GM06990 (cell line): ENCODE measurements around the gene CAMTA1.
"Not testable (repeated sequence)": the region's sequence is repeated elsewhere in the genome, so short reads cannot be mapped to it uniquely, and the experiment has no call there.

ENCODE experiments used
- DNase-seq: peaks from one replicate; pipeline ENCODE4 v3.0.0-alpha.2; 2011; ENCODE audit not compliant: insufficient read length; ENCODE audit errors: extremely low read depth
- H3K27me3 ChIP-seq: replicated peaks from 2 replicates; pipeline ENCODE4 v1.6.0; 2011; ENCODE audit warnings: low read length; ENCODE audit not compliant: control insufficient read depth, insufficient read depth
- H3K36me3 ChIP-seq: 2 replicates; pipeline ENCODE4 v1.5.1; 2011; ENCODE audit warnings: low read length; ENCODE audit not compliant: control insufficient read depth, insufficient read depth
- H3K4me3 ChIP-seq: replicated peaks from 2 replicates; pipeline ENCODE4 v1.5.1; 2011; ENCODE audit warnings: low read depth, mild to moderate bottlenecking, control low read depth, low read length
- TF ChIP-seq, protein P1 (sequence below): IDR thresholded peaks from 2 replicates; pipeline ENCODE4 v1.5.1; 2011; ENCODE audit warnings: low read length, control low read depth, mild to moderate bottlenecking, inconsistent platforms; ENCODE audit not compliant: insufficient read depth, poor library complexity, severe bottlenecking

CAMTA1 gene

DNA sequence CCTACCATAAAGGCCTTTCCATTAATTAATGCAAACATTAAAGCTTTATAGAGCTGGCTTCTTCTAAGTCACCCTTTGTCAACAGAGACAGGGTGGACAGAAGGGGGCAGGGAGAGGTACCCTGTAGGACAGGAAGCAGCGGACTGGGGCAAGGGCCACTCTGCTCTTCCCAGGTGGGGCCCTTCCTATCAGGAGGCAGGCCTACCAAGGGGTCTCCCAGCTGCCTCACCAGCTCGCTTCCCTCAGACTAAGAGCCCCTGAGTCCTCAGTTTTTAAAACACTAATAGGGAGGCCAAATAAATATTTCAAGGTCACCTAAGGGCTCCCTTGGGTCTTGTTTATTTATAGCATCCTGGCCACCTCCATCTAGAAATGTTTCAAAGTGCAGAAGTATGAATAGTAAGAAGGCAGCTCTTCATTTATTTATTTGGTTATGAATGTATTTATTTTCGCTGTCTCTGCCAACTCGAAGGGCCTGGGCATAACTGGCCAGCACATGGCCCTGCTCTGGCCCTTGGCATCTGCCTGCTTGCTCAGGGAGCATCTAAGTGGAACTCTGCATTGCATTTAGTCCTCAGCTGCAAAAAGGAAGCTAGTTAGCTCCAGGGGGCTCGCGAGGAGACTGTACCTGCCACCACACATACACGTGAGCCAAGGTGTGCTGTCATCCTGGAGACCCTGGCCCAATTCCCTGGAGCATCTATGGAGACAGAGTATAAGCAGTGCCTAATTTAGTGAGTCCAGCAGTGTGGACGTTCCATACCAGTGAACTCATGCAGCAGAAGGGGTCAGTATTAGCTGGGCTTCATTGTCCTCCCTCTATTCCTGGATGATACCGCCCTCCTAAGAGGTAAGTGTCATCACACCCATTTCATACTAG, 590.8 kb downstream of the CAMTA1 start:
- Histone ChIP-seq H3K27me3 (no peaks in the 10 kb centered on the region; the same call in 1 of the 2 replicates), H3K4me3 (no peak overlapping the region), H3K36me3 (no peaks in the 10 kb centered on the region)
- no peak for DNase-seq
- TF ChIP-seq, protein P1, sequence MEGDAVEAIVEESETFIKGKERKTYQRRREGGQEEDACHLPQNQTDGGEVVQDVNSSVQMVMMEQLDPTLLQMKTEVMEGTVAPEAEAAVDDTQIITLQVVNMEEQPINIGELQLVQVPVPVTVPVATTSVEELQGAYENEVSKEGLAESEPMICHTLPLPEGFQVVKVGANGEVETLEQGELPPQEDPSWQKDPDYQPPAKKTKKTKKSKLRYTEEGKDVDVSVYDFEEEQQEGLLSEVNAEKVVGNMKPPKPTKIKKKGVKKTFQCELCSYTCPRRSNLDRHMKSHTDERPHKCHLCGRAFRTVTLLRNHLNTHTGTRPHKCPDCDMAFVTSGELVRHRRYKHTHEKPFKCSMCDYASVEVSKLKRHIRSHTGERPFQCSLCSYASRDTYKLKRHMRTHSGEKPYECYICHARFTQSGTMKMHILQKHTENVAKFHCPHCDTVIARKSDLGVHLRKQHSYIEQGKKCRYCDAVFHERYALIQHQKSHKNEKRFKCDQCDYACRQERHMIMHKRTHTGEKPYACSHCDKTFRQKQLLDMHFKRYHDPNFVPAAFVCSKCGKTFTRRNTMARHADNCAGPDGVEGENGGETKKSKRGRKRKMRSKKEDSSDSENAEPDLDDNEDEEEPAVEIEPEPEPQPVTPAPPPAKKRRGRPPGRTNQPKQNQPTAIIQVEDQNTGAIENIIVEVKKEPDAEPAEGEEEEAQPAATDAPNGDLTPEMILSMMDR = no peak

- Histone ChIP-seq H3K36me3 (no peaks in the 10 kb centered on the region), H3K27me3 (no peaks in the 10 kb centered on the region; the same call in 1 of the 2 replicates), H3K4me3 (no peak overlapping the region)
- DNase-seq = no peak
- TF ChIP-seq, protein P1 = no peak
Observed at GRCh38 chr1:7376676-7377075, 591.4 kb downstream of the CAMTA1 start.

- TF ChIP-seq, protein P1 = no peak
- Histone ChIP-seq H3K36me3 (no peaks in the 10 kb centered on the region), H3K4me3 (no peak overlapping the region), H3K27me3 (no peaks in the 10 kb centered on the region; the same call in 1 of the 2 replicates)
- DNase-seq = no peak
Observed at GRCh38 chr1:7378346-7379130, 593.3 kb downstream of the CAMTA1 start.

DNA sequence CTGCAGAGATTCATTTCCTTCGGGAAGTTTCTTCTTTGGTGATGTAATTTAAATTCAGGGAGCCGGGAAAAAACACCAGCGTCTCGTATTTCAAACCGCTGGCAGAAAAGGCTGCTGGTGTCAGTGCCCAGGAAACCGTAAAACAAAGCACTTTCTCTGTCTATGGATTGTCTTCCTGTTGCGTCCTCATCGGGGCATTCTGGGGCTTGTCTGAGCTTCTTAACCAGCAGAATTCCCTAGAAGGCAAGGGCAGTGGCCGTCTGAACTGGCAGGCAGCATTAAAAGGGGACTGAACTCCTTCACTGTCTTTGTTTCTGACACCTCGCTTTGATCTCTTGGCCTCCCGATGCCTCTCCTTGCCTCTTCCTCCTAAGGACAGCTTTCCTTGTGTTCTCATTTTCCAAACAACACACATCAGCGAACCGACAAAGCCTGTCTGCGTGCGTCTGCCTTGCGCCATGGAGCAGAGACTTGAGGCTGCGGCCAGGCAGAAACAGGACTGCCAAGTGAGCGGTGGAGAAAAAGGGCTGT, 594.3 kb downstream of the CAMTA1 start:
- TF ChIP-seq, protein P1 = no peak
- no peaks in the 10 kb centered on the region; the same call in 1 of the 2 replicates for H3K27me3 ChIP-seq
- H3K36me3 ChIP-seq = no peaks in the 10 kb centered on the region
- no peak for DNase-seq
- H3K4me3 ChIP-seq = no peak overlapping the region

DNA sequence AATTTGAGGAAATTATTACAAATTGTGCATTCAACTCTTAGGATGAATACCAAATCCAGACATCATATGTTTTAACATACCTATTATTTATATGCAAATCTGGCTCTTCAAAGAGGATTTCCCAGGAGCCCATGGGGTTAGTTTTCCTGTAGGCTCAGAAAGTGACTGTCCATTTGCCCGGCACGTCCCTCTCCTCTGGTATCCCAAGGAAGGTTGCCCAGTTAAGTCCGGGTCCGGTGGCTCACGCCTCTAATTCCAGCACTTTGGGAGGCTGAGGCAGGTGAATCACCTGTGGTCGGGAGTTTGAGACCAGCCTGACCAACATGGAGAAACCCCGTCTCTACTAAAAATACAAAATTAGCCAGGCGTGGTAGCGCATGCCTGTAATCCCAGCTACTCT, 594.8 kb downstream of the CAMTA1 start:
- not testable (repeated sequence) for DNase-seq, H3K4me3 ChIP-seq, H3K36me3 ChIP-seq, H3K27me3 ChIP-seq

- Histone ChIP-seq H3K36me3 (no peaks in the 10 kb centered on the region), H3K4me3 (no peak overlapping the region), H3K27me3 (no peaks in the 10 kb centered on the region; the same call in 1 of the 2 replicates)
- no peak for DNase-seq
- TF ChIP-seq, protein P1 = no peak
Observed at GRCh38 chr1:7380712-7381111, 595.5 kb downstream of the CAMTA1 start.

DNA sequence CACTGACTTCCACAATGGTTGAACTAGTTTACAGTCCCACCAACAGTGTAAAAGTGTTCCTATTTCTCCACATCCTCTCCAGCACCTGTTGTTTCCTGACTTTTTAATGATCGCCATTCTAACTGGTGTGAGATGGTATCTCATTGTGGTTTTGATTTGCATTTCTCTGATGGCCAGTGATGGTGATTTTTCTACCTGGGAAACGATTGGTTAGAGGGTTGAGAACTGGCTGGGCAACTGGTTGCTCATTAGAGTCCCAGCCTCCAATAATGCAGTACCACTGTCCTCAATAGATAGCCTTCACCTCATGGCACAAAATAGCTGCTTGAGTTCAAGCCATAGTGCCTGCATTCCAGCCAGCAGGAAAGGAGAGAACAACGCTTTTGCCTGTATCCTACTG, 596.5 kb downstream of the CAMTA1 start:
- H3K27me3 ChIP-seq, H3K4me3 ChIP-seq: not testable (repeated sequence)

More for the DNA sequence above, 596.5 kb downstream of the CAMTA1 start:
- not testable (repeated sequence) for DNase-seq, H3K36me3 ChIP-seq
